H1 (cell line): ENCODE data around the gene HS2ST1. TPM values are rescaled to one million over a fixed set of nuclear protein-coding genes. Genes with fewer than 3 reads are reported as not detected.
"Not testable (repeated sequence)": the region's sequence is repeated elsewhere in the genome, so short reads cannot be mapped to it uniquely, and the experiment has no call there.

Source experiments
- CTCF ChIA-PET: fragments of 300-600 bp; sonication (Branson Sonifier 250); formaldehyde crosslinking; loops from one replicate; lab custom pipeline; 2021; ENCODE audit not compliant: partially characterized antibody; lab: Charles Lee
- POLR2A ChIA-PET: fragments of 300-600 bp; sonication (Branson Sonifier 250); formaldehyde crosslinking; loops from one replicate; lab custom pipeline; 2021; ENCODE audit warnings: inconsistent platforms; ENCODE audit not compliant: partially characterized antibody; lab: Charles Lee
- DNase-seq, 2 experiments: peaks; one replicate each; pipeline versions ENCODE4 v3.0.0 to v3.0.0-alpha.2; 2010 to 2022; ENCODE audit warnings: low spot score in 2 of 2, low read depth in 1 of 2, mixed read lengths in 1 of 2
- FAIRE-seq: peaks from 2 replicates; lab custom pipeline; 2011; peaks lifted over from hg19 to GRCh38; lab: Jason Lieb, UNC
- H2AFZ ChIP-seq: 2 replicates; pipeline ENCODE4 v1.8.1; 2012; ENCODE audit warnings: low read length, inconsistent platforms
- H2AK5ac ChIP-seq: 2 replicates; pipeline ENCODE4 v1.6.1; 2013; ENCODE audit warnings: low read depth, low read length
- H2BK120ac ChIP-seq: replicated peaks from 2 replicates; pipeline ENCODE3; 2013; ENCODE audit warnings: low read depth, low read length, inconsistent platforms
- H2BK12ac ChIP-seq: 2 replicates; pipeline ENCODE4 v1.6.1; 2013; ENCODE audit warnings: low read depth, low read length
- H2BK15ac ChIP-seq: 2 replicates; pipeline ENCODE4 v1.6.1; 2013; ENCODE audit warnings: low read length
- H2BK20ac ChIP-seq: 2 replicates; pipeline ENCODE4 v1.6.1; 2013; ENCODE audit warnings: low read length
- H2BK5ac ChIP-seq: 2 replicates; pipeline ENCODE4 v1.6.1; 2013; ENCODE audit warnings: low read depth, low read length
- H3K14ac ChIP-seq: 2 replicates; pipeline ENCODE4 v1.6.1; 2013; ENCODE audit warnings: inconsistent platforms; ENCODE audit not compliant: insufficient read length
- H3K18ac ChIP-seq: 2 replicates; pipeline ENCODE4 v1.6.1; 2013; ENCODE audit warnings: low read length; ENCODE audit errors: extremely low read depth
- H3K23ac ChIP-seq: 2 replicates; pipeline ENCODE4 v1.6.1; 2013; ENCODE audit warnings: inconsistent platforms; ENCODE audit not compliant: insufficient read length
- H3K23me2 ChIP-seq: 2 replicates; pipeline ENCODE4 v1.6.1; 2013; ENCODE audit warnings: low read depth, low read length
- H3K27ac ChIP-seq: 2 replicates; pipeline ENCODE4 v1.6.1; 2011; ENCODE audit warnings: low read depth, low read length, inconsistent platforms
- H3K27me3 ChIP-seq, 4 experiments: replicated peaks in 1 of 4; 1 replicate in 1 of 4; 2 replicates in 3 of 4; pipeline versions ENCODE4 v1.6.1 to v1.8.1; 2011 to 2013; ENCODE audit warnings: low read length in 3 of 4, mild to moderate bottlenecking in 3 of 4, inconsistent platforms in 2 of 4, mixed read lengths in 2 of 4, moderate library complexity in 1 of 4; ENCODE audit not compliant: control insufficient read depth in 3 of 4, insufficient read depth in 3 of 4; ENCODE audit errors: extremely low read depth in 1 of 4
- H3K36me3 ChIP-seq, 4 experiments: 2 replicates each; pipeline versions ENCODE4 v1.6.1 to v1.8.1; 2011 to 2013; ENCODE audit warnings: mild to moderate bottlenecking in 4 of 4, low read length in 3 of 4, moderate library complexity in 2 of 4, control low read depth in 1 of 4, inconsistent platforms in 1 of 4; ENCODE audit not compliant: insufficient read depth in 4 of 4, control insufficient read depth in 2 of 4
- H3K4ac ChIP-seq: replicated peaks from 2 replicates; pipeline ENCODE3; 2013; ENCODE audit warnings: low read length, low read depth, mixed read lengths, inconsistent platforms; ENCODE audit not compliant: insufficient read length
- H3K4me1 ChIP-seq, 4 experiments: replicated peaks in 1 of 4; 1 replicate in 1 of 4; 2 replicates in 3 of 4; pipeline versions ENCODE4 v1.6.1 to v1.8.1; 2011 to 2013; ENCODE audit warnings: low read length in 3 of 4, inconsistent platforms in 2 of 4, mixed read lengths in 1 of 4; ENCODE audit not compliant: insufficient read depth in 4 of 4, control insufficient read depth in 3 of 4
- H3K4me2 ChIP-seq, 2 experiments: 2 replicates each; pipeline versions ENCODE4 v1.6.1 to v1.8.1; 2011 to 2013; ENCODE audit warnings: low read depth in 2 of 2, low read length in 2 of 2, control low read depth in 1 of 2, inconsistent platforms in 1 of 2, mild to moderate bottlenecking in 1 of 2; ENCODE audit not compliant: insufficient read depth in 1 of 2
- H3K4me3 ChIP-seq, 4 experiments: fragments of 200-600, 300-600 bp in 1 of 4; sonication (generic), shearing (Covaris generic), sonication (Bioruptor Twin) in 1 of 4; 2 replicates each; pipeline versions ENCODE4 v1.5.1 to v1.8.1; 2011 to 2016; ENCODE audit warnings: low read length in 4 of 4, low read depth in 3 of 4, control low read depth in 2 of 4, inconsistent platforms in 2 of 4, mild to moderate bottlenecking in 2 of 4, mixed read lengths in 1 of 4, moderate library complexity in 1 of 4; ENCODE audit not compliant: insufficient read depth in 2 of 4; ENCODE audit errors: extremely low read depth in 1 of 4
- H3K56ac ChIP-seq: replicated peaks from 2 replicates; pipeline ENCODE3; 2013; ENCODE audit warnings: low read depth, mild to moderate bottlenecking, mixed read lengths, low read length, inconsistent platforms; ENCODE audit not compliant: insufficient read length
- H3K79me1 ChIP-seq: 2 replicates; pipeline ENCODE4 v1.6.1; 2013; ENCODE audit warnings: low read depth, low read length, control low read depth
- H3K79me2 ChIP-seq, 2 experiments: 2 replicates each; pipeline versions ENCODE4 v1.6.1 to v1.8.1; 2012 to 2013; ENCODE audit warnings: low read length in 2 of 2, mild to moderate bottlenecking in 2 of 2, inconsistent platforms in 1 of 2; ENCODE audit not compliant: insufficient read depth in 2 of 2, control insufficient read depth in 1 of 2
- H3K9ac ChIP-seq, 4 experiments: replicated peaks in 1 of 4; 1 replicate in 1 of 4; 2 replicates in 3 of 4; pipeline versions ENCODE4 v1.6.1 to v1.8.1; 2011 to 2013; ENCODE audit warnings: low read depth in 3 of 4, low read length in 3 of 4, control low read depth in 2 of 4, mild to moderate bottlenecking in 2 of 4, moderate library complexity in 2 of 4, inconsistent platforms in 1 of 4; ENCODE audit errors: extremely low read depth in 1 of 4
- H3K9me3 ChIP-seq, 2 experiments: 2 replicates each; pipeline versions ENCODE4 v1.6.1 to v1.8.1; 2012 to 2013; ENCODE audit warnings: mild to moderate bottlenecking in 2 of 2, moderate library complexity in 2 of 2, control low read depth in 1 of 2, inconsistent platforms in 1 of 2, low read depth in 1 of 2, low read length in 1 of 2, mixed read lengths in 1 of 2; ENCODE audit not compliant: insufficient read depth in 2 of 2
- H4K20me1 ChIP-seq, 2 experiments: replicated peaks in 1 of 2; 2 replicates each; pipeline versions ENCODE3 to v1.8.1; 2011 to 2013; ENCODE audit warnings: inconsistent platforms in 2 of 2, low read length in 2 of 2, mild to moderate bottlenecking in 1 of 2; ENCODE audit not compliant: insufficient read depth in 2 of 2, control insufficient read depth in 1 of 2
- H4K5ac ChIP-seq: 2 replicates; pipeline ENCODE4 v1.6.1; 2013; ENCODE audit warnings: low read length, low read depth, mixed read lengths, inconsistent platforms; ENCODE audit not compliant: insufficient read length
- H4K8ac ChIP-seq: 2 replicates; pipeline ENCODE4 v1.8.0; 2013; ENCODE audit warnings: mild to moderate bottlenecking, moderate library complexity, low read length, inconsistent platforms; ENCODE audit not compliant: insufficient read depth; ENCODE audit errors: extremely low read depth
- H4K91ac ChIP-seq: replicated peaks from 2 replicates; pipeline ENCODE3; 2013; ENCODE audit warnings: low read length, mixed read lengths, inconsistent platforms; ENCODE audit not compliant: insufficient read length
- WGBS, 2 experiments: shearing (Covaris generic) in 1 of 2; methylation state at CpG; one replicate each; pipeline versions ENCODE4 v1.1.6 to v1.1.7; 2013 to 2015; ENCODE audit warnings: low lambda C conversion rate in 2 of 2, mixed read lengths in 2 of 2, inconsistent platforms in 1 of 2, low coverage in 1 of 2, missing lambda C conversion rate in 1 of 2; ENCODE audit not compliant: insufficient replicate concordance in 2 of 2, insufficient coverage in 1 of 2, insufficient read length in 1 of 2; ENCODE audit errors: extremely low coverage in 1 of 2, missing lambda C conversion rate in 1 of 2; 5-methylcytosine and 5-hydroxymethylcytosine counted together
- polyA plus RNA-seq, 7 experiments: library from polyadenylated mRNA; depleted of rRNA in 3 of 7; stranded (reverse) in 5 of 7; unstranded in 2 of 7; fragments of >200 nt in 5 of 7; fragments of 200-250 nt in 2 of 7; gene quantifications; 1 replicate in 5 of 7; 2 replicates in 1 of 7; 4 replicates in 1 of 7; pipeline versions ENCODE4 v1.2.1 to v1.2.3, GENCODE V29; 2011 to 2013; ENCODE audit warnings: missing spikeins in 2 of 7, mixed read lengths in 2 of 7
- total RNA-seq: library from RNA; stranded (reverse); fragmentation: NEBNext Ultra II Directional; extraction: Animal tissue kit (Norgen Biotek cat#: 25700); gene quantifications from 2 replicates; pipeline ENCODE4 v1.2.1, GENCODE V29; 2021

HS2ST1 gene
- total and polyA plus RNA-seq, 2 of the 8 experiments (the other 6 are each of a cell fraction or from before 2014, with no cell fraction given), result 5.2 to 28.3 TPM

DNA sequence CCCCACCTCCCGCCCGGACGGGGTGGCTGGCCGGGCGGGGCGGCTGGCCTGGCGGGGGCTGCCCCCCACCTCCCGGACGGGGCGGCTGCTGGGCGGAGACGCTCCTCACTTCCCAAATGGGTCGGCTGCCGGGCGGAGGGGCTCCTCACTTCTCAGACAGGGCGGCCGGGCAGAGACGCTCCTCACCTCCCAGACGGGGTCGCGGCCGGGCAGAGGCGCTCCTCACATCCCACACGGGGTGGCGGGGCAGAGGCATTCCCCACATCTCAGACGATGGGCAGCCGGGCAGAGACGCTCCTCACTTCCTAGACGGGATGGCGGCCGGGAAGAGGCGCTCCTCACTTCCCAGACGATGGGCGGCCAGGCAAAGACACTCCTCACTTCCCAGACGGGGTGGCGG, 49.4 kb downstream of the HS2ST1 start:
- H3K18ac ChIP-seq, H4K20me1 ChIP-seq, H2AK5ac ChIP-seq, H3K36me3 ChIP-seq, H3K14ac ChIP-seq, FAIRE-seq, H3K23ac ChIP-seq, H2BK15ac ChIP-seq, H3K4me1 ChIP-seq, H3K4me2 ChIP-seq, H3K4me3 ChIP-seq, H2BK120ac ChIP-seq, H2BK5ac ChIP-seq, DNase-seq, H2BK20ac ChIP-seq, H4K91ac ChIP-seq, H4K8ac ChIP-seq, H2AFZ ChIP-seq, H3K23me2 ChIP-seq, H2BK12ac ChIP-seq, H3K56ac ChIP-seq, H3K9ac ChIP-seq, H4K5ac ChIP-seq, H3K79me1 ChIP-seq, H3K27me3 ChIP-seq, H3K4ac ChIP-seq, H3K27ac ChIP-seq: not testable (repeated sequence)
- WGBS, 2 experiments, result 85% methylated on average over 13 of the region's 36 CpGs; no CpG with 5 or more reads in 1 of the 2 experiments
- Histone ChIP-seq H3K79me2 (peaks cover 0 to 49% of the 10 kb centered on the region in 2 experiments; a peak in 2 of 4 replicates), H3K9me3 (peaks cover 0 to 12% of the 10 kb centered on the region in 2 experiments; a peak in 2 of 4 replicates)
- ChIA-PET POLR2A (interaction anchor here (1.5 kb wide), 1 partner anchor 44 kb away, joined by 4 read pairs; no protein-coding TSS in a partner anchor), CTCF (interaction anchor here (0.6 to 3.2 kb wide), 11 partner anchors 11 to 187 kb away, joined by 3 to 17 read pairs (median 6); no protein-coding TSS in a partner anchor)
